H9 (cell line): ENCODE measurements around the gene RWDD1. TPM values are rescaled to one million over a fixed set of nuclear protein-coding genes. Genes with fewer than 3 reads are reported as not detected.

Experiments
- DNase-seq: peaks from one replicate; pipeline ENCODE4 v3.0.0-alpha.2; 2017
- H2AFZ ChIP-seq: one replicate; pipeline ENCODE4 v1.6.1; 2013; ENCODE audit warnings: mild to moderate bottlenecking, low read length, control low read depth, moderate library complexity
- H2AK5ac ChIP-seq: 2 replicates; pipeline ENCODE4 v1.6.1; 2013; ENCODE audit warnings: low read length, control low read depth, mixed read lengths; ENCODE audit not compliant: insufficient read length
- H2BK120ac ChIP-seq: one replicate; pipeline ENCODE4 v1.6.1; 2013; ENCODE audit warnings: low read depth, mild to moderate bottlenecking, low read length, control low read depth, inconsistent platforms; ENCODE audit not compliant: poor library complexity, severe bottlenecking
- H2BK12ac ChIP-seq: 2 replicates; pipeline ENCODE4 v1.6.1; 2013; ENCODE audit warnings: low read length, control low read depth, mixed read lengths, low read depth; ENCODE audit not compliant: insufficient read length
- H2BK15ac ChIP-seq: 2 replicates; pipeline ENCODE4 v1.6.1; 2013; ENCODE audit warnings: low read depth, low read length, control low read depth
- H2BK20ac ChIP-seq: one replicate; pipeline ENCODE4 v1.6.1; 2013; ENCODE audit warnings: low read depth, mild to moderate bottlenecking, low read length, control low read depth, inconsistent platforms; ENCODE audit not compliant: poor library complexity, severe bottlenecking
- H2BK5ac ChIP-seq: 2 replicates; pipeline ENCODE4 v1.6.1; 2013; ENCODE audit warnings: low read length, control low read depth, mixed read lengths; ENCODE audit not compliant: insufficient read length
- H3K14ac ChIP-seq: 2 replicates; pipeline ENCODE4 v1.6.1; 2013; ENCODE audit warnings: low read length, control low read depth; ENCODE audit not compliant: insufficient read depth
- H3K18ac ChIP-seq: 2 replicates; pipeline ENCODE4 v1.6.1; 2013; ENCODE audit warnings: low read depth, mild to moderate bottlenecking, mixed read lengths, low read length, control low read depth; ENCODE audit not compliant: insufficient read length
- H3K23ac ChIP-seq: 2 replicates; pipeline ENCODE4 v1.6.1; 2013; ENCODE audit warnings: low read length, control low read depth, mixed read lengths, low read depth; ENCODE audit not compliant: insufficient read length
- H3K23me2 ChIP-seq: 2 replicates; pipeline ENCODE4 v1.6.1; 2013; ENCODE audit warnings: low read depth, mild to moderate bottlenecking, mixed read lengths, low read length, control low read depth; ENCODE audit not compliant: insufficient read length, poor library complexity, severe bottlenecking
- H3K27ac ChIP-seq: 2 replicates; pipeline ENCODE4 v1.5.1; 2013; ENCODE audit warnings: low read length, control low read depth, mixed read lengths, low read depth; ENCODE audit not compliant: insufficient read length
- H3K27me3 ChIP-seq: 2 replicates; pipeline ENCODE4 v1.6.1; 2013; ENCODE audit warnings: low read length, control low read depth, inconsistent platforms; ENCODE audit not compliant: insufficient read depth
- H3K4ac ChIP-seq: 2 replicates; pipeline ENCODE4 v1.6.1; 2013; ENCODE audit warnings: low read depth, mild to moderate bottlenecking, control low read depth, inconsistent platforms, low read length, moderate library complexity
- H3K4me1 ChIP-seq: 2 replicates; pipeline ENCODE4 v1.6.1; 2013; ENCODE audit warnings: low read length, control low read depth, inconsistent platforms; ENCODE audit not compliant: insufficient read depth
- H3K4me2 ChIP-seq: 2 replicates; pipeline ENCODE4 v1.6.1; 2013; ENCODE audit warnings: low read length, control low read depth, mixed read lengths; ENCODE audit not compliant: insufficient read length, insufficient read depth
- H3K56ac ChIP-seq: 2 replicates; pipeline ENCODE4 v1.6.1; 2013; ENCODE audit warnings: low read depth, mild to moderate bottlenecking, mixed read lengths, low read length, control low read depth; ENCODE audit not compliant: insufficient read length
- H3K79me1 ChIP-seq: 2 replicates; pipeline ENCODE4 v1.6.1; 2013; ENCODE audit warnings: low read depth, mild to moderate bottlenecking, moderate library complexity, low read length, control low read depth, inconsistent platforms; ENCODE audit not compliant: insufficient read depth, poor library complexity, severe bottlenecking
- H3K79me2 ChIP-seq: 2 replicates; pipeline ENCODE4 v1.6.1; 2013; ENCODE audit warnings: low read length, control low read depth, inconsistent platforms; ENCODE audit not compliant: insufficient read depth
- H3K9ac ChIP-seq: 2 replicates; pipeline ENCODE4 v1.6.1; 2013; ENCODE audit warnings: low read length, control low read depth, mixed read lengths; ENCODE audit not compliant: insufficient read length; ENCODE audit errors: extremely low read depth
- H3K9me3 ChIP-seq: one replicate; pipeline ENCODE4 v1.6.1; 2013; ENCODE audit warnings: low read depth, low read length, inconsistent platforms; ENCODE audit not compliant: control insufficient read depth
- H3T11ph ChIP-seq: one replicate; pipeline ENCODE4 v1.6.1; 2013; ENCODE audit warnings: mild to moderate bottlenecking, low read length, control low read depth, inconsistent platforms
- H4K20me1 ChIP-seq: one replicate; pipeline ENCODE4 v1.6.1; 2013; ENCODE audit not compliant: control insufficient read depth, insufficient read length, insufficient read depth
- H4K5ac ChIP-seq: 2 replicates; pipeline ENCODE4 v1.6.1; 2013; ENCODE audit warnings: low read depth, mild to moderate bottlenecking, mixed read lengths, low read length, control low read depth; ENCODE audit not compliant: insufficient read length
- H4K8ac ChIP-seq: replicated peaks from 2 replicates; pipeline ENCODE4 v1.6.1; 2013; ENCODE audit warnings: low read length, control low read depth, mixed read lengths, low read depth; ENCODE audit not compliant: insufficient read length
- H4K91ac ChIP-seq: 2 replicates; pipeline ENCODE4 v1.6.1; 2013; ENCODE audit warnings: low read depth, mild to moderate bottlenecking, moderate library complexity, mixed read lengths, low read length, control low read depth; ENCODE audit not compliant: insufficient read length
- H3K27ac Mint-ChIP-seq, 3 experiments: 2 replicates in 2 of 3; 3 replicates in 1 of 3; pipeline ENCODE4 v1.8.0; 2020 to 2021; ENCODE audit warnings: mixed read lengths in 3 of 3, mild to moderate bottlenecking in 1 of 3, moderate library complexity in 1 of 3
- H3K27me3 Mint-ChIP-seq: 2 replicates; pipeline ENCODE4 v1.8.0; 2021; ENCODE audit warnings: low read depth, mild to moderate bottlenecking, moderate library complexity, mixed read lengths
- H3K36me3 Mint-ChIP-seq, 3 experiments: 2 replicates in 2 of 3; 3 replicates in 1 of 3; pipeline ENCODE4 v1.8.0; 2020 to 2021; ENCODE audit warnings: low read depth in 3 of 3, mixed read lengths in 3 of 3; ENCODE audit not compliant: insufficient read depth in 1 of 3
- H3K4me1 Mint-ChIP-seq, 2 experiments: 2 replicates each; pipeline ENCODE4 v1.8.0; 2020; ENCODE audit warnings: mixed read lengths in 2 of 2
- H3K4me3 Mint-ChIP-seq, 2 experiments: 2 replicates in 1 of 2; 3 replicates in 1 of 2; pipeline ENCODE4 v1.8.0; 2020 to 2021; ENCODE audit warnings: mild to moderate bottlenecking in 2 of 2, mixed read lengths in 2 of 2, moderate library complexity in 1 of 2
- H3K9me3 Mint-ChIP-seq, 2 experiments: 2 replicates in 1 of 2; 3 replicates in 1 of 2; pipeline ENCODE4 v1.8.0; 2020; ENCODE audit warnings: mild to moderate bottlenecking in 2 of 2, mixed read lengths in 2 of 2, moderate library complexity in 1 of 2
- WGBS: extraction: QIAGEN DNeasy Blood & Tissue Kit; methylation state at CpG from one replicate; pipeline ENCODE4 v1.1.7; 2013; ENCODE audit warnings: missing lambda C conversion rate, low lambda C conversion rate, mixed read lengths; ENCODE audit not compliant: insufficient read length; ENCODE audit errors: extremely low coverage; 5-methylcytosine and 5-hydroxymethylcytosine counted together
- total RNA-seq: library from RNA; stranded (reverse); gene quantifications from 2 replicates; pipeline ENCODE4 v1.2.1, GENCODE V29; 2021
- TF ChIP-seq, protein P1 (sequence below): fragments of 200-600 bp; sonication (generic); conservative IDR thresholded peaks from 3 replicates; pipeline ENCODE4 v1.8.0; 2021; ENCODE audit warnings: antibody characterized with exemption, mild to moderate bottlenecking

The RWDD1 gene
- total RNA-seq, 1 experiment from 2014 or later, result 42.0 TPM

DNA sequence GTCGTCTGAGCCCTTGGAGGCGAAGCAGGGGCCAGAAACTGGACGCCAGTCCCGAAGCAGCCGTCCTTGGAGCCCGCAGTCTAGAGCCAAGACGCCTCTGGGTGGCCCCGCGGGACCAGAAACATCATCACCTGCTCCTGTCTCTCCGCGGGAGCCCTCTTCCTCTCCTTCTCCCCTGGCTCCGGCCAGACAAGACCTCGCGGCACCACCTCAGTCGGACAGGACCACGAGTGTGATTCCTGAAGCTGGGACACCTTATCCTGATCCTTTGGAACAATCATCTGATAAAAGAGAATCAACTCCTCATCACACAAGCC lies 45.4 kb downstream of the RWDD1 start:
- no peak overlapping the region for H2AFZ ChIP-seq
- no peak overlapping the region for H2BK20ac ChIP-seq
- H3T11ph ChIP-seq, result no peak overlapping the region
- H2BK5ac ChIP-seq, result no peak overlapping the region
- H3K79me2 ChIP-seq, result no peaks in the 10 kb centered on the region
- no CpG with 5 or more reads among the region's 16 CpGs for WGBS
- H3K27ac ChIP-seq, result no peak overlapping the region
- no peaks in the 10 kb centered on the region for H3K9me3 Mint-ChIP-seq
- TF ChIP-seq, protein P1, sequence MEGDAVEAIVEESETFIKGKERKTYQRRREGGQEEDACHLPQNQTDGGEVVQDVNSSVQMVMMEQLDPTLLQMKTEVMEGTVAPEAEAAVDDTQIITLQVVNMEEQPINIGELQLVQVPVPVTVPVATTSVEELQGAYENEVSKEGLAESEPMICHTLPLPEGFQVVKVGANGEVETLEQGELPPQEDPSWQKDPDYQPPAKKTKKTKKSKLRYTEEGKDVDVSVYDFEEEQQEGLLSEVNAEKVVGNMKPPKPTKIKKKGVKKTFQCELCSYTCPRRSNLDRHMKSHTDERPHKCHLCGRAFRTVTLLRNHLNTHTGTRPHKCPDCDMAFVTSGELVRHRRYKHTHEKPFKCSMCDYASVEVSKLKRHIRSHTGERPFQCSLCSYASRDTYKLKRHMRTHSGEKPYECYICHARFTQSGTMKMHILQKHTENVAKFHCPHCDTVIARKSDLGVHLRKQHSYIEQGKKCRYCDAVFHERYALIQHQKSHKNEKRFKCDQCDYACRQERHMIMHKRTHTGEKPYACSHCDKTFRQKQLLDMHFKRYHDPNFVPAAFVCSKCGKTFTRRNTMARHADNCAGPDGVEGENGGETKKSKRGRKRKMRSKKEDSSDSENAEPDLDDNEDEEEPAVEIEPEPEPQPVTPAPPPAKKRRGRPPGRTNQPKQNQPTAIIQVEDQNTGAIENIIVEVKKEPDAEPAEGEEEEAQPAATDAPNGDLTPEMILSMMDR, result no peak
- DNase-seq, result peak; percentile 36
- H3K4me3 Mint-ChIP-seq, result peak overlapping the region; percentile 91 to 94
- H3K56ac ChIP-seq, result no peak overlapping the region
- peak overlapping the region; percentile 67 for H3K4me2 ChIP-seq
- no peaks in the 10 kb centered on the region for H3K4me1 ChIP-seq
- no peak overlapping the region for H2BK15ac ChIP-seq
- no peak overlapping the region for H3K9ac ChIP-seq
- H4K5ac ChIP-seq, result no peak overlapping the region
- H3K79me1 ChIP-seq, result no peaks in the 10 kb centered on the region
- no peak overlapping the region for H4K91ac ChIP-seq
- peaks cover 24% of the 10 kb centered on the region for H3K27me3 Mint-ChIP-seq
- no peaks in the 10 kb centered on the region for H3K36me3 Mint-ChIP-seq
- H4K20me1 ChIP-seq, result no peaks in the 10 kb centered on the region
- peaks cover 2% of the 10 kb centered on the region; the same call in 1 of the 2 replicates for H3K27me3 ChIP-seq
- H2BK12ac ChIP-seq, result no peak overlapping the region
- H2AK5ac ChIP-seq, result no peak overlapping the region
- no peaks in the 10 kb centered on the region for H3K9me3 ChIP-seq
- H3K4ac ChIP-seq, result no peak overlapping the region
- H3K4me1 Mint-ChIP-seq, result peaks cover 10 to 13% of the 10 kb centered on the region in 2 experiments
- peaks cover 7% of the 10 kb centered on the region for H3K23me2 ChIP-seq
- no peak overlapping the region for H3K14ac ChIP-seq
- no peak overlapping the region for H2BK120ac ChIP-seq
- no peak overlapping the region for H3K18ac ChIP-seq
- H3K27ac Mint-ChIP-seq, result 0 out of 7 replicates have a peak overlapping the region, but pooled peaks of 1 of the 3 experiments have one; percentile 56
- H4K8ac ChIP-seq, result no peak overlapping the region
- H3K23ac ChIP-seq, result no peak overlapping the region
